Measurements from ENCODE around the gene CACNA2D3.
A peak's percentile ranks its signal among the peaks of the same experiment; 100 is the strongest.

CACNA2D3 gene

GRCh38 chr3:54835701-54836100 is 713.3 kb downstream of the CACNA2D3 start:
- DNase-seq (ENCODE audit: low read depth): no peak
- H3K4me3 ChIP-seq (ENCODE audit: control insufficient read depth, low read depth, low read length): no peak overlapping the region
- TF ChIP-seq CTCF (IDR thresholded peaks at IDR 0.05; ENCODE audit: control insufficient read depth, insufficient read depth, low read depth, low read length, missing control alignments): no peak

DNA sequence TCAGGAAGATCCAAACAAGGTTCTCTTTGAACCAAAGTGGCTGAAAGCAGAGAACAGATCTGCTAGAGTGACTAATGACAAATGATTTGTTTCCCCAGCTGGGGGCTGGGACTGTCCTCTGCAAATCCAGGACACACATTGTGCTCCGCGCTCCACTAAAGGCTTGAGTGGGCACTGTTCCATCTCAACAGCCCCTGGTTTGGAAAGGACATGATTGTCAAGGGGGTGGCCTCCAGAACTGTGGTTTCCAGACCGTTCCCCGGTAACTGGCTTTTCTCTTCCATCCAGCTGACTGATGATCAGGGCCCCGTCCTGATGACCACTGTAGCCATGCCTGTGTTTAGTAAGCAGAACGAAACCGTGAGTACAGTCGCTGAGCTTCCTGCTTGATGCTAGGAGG is 714.5 kb downstream of the CACNA2D3 start:
- no peak for TF ChIP-seq CTCF (IDR thresholded peaks at IDR 0.05; ENCODE audit: control insufficient read depth, insufficient read depth, low read depth, low read length, missing control alignments)
- no peak for DNase-seq (ENCODE audit: low read depth)
- no peak overlapping the region for H3K4me3 ChIP-seq (ENCODE audit: control insufficient read depth, low read depth, low read length)

DNA sequence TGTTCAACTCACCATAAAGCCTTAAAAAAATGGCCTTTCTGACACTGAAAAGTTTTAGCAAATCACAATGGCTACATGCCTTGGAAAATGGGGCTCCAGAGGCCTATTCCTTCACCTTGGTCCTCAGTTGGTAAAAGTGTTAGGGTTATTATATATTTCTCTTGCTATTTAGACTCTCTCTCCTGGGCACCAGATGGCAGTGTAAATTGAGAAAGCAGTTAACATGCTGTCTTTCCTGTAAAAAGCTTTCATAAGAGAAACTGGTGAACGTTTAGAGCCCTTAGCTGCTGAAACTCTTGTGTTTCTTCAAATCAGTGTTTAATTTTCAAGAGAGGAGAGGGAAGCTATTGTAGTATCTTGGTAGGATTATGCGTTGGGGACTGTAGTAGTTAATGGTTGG is 715.6 kb downstream of the CACNA2D3 start:
- DNase-seq (ENCODE audit: low read depth): no peak
- TF ChIP-seq CTCF (IDR thresholded peaks at IDR 0.05; ENCODE audit: control insufficient read depth, insufficient read depth, low read depth, low read length, missing control alignments): peak; percentile 34
- no peak overlapping the region for H3K4me3 ChIP-seq (ENCODE audit: control insufficient read depth, low read depth, low read length)

GRCh38 chr3:54841471-54841870 is 719.1 kb downstream of the CACNA2D3 start:
- TF ChIP-seq CTCF (IDR thresholded peaks at IDR 0.05; ENCODE audit: control insufficient read depth, insufficient read depth, low read depth, low read length, missing control alignments): no peak
- no peak for DNase-seq (ENCODE audit: low read depth)
- H3K4me3 ChIP-seq (ENCODE audit: control insufficient read depth, low read depth, low read length): no peak overlapping the region

DNA sequence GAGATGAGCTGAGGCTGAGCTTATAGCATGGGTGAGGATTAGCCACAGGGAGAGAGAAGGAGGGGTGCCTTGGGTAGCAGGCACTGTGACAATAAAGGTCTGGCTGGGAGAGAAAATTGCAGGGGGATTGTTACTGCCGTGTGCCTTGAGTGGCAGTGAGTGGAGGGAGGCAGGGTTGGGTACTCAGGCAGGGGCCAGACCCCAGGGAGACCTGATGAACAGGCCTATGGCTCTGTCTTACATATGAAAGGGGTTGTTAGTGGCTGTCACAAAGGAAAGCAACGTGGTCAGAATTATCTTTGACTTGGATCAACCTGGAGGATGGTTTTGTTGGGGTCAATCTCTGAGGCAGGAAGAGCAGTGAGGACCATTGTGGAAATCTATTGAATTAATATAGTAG is 721.0 kb downstream of the CACNA2D3 start:
- no peak overlapping the region for H3K4me3 ChIP-seq (ENCODE audit: control insufficient read depth, low read depth, low read length)
- DNase-seq (ENCODE audit: low read depth): no peak
- TF ChIP-seq CTCF (IDR thresholded peaks at IDR 0.05; ENCODE audit: control insufficient read depth, insufficient read depth, low read depth, low read length, missing control alignments): no peak

- no peak for TF ChIP-seq CTCF (IDR thresholded peaks at IDR 0.05; ENCODE audit: control insufficient read depth, insufficient read depth, low read depth, low read length, missing control alignments)
- DNase-seq (ENCODE audit: low read depth): no peak
- no peak overlapping the region for H3K4me3 ChIP-seq (ENCODE audit: control insufficient read depth, low read depth, low read length)
These were observed 721.9 kb downstream of the CACNA2D3 start for GRCh38 chr3:54844211-54844610.

DNA sequence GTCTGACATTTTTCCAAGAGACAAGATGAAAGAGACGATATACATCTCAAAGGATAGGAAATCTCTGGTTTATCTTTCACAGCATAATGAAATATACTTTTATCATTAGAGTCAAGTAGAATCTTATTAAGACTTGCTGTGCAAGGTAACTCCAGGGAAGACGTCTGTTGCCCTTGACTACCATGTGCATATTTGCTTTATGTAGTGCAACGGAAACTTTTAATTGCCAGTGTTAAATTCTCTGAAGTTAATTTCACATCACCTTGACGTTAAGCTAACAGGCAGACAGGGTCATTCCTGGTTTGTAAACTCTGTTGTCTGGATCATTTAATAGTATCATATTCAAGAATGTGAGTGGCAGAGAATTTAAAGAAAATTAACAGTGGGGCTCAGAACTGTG is 722.7 kb downstream of the CACNA2D3 start:
- DNase-seq (ENCODE audit: low read depth): no peak
- H3K4me3 ChIP-seq (ENCODE audit: control insufficient read depth, low read depth, low read length): no peak overlapping the region
- TF ChIP-seq CTCF (IDR thresholded peaks at IDR 0.05; ENCODE audit: control insufficient read depth, insufficient read depth, low read depth, low read length, missing control alignments): no peak

Measured in AG09309 (cell line).